ENCODE results near the gene CTSA.
"Not testable (repeated sequence)": the region's sequence is repeated elsewhere in the genome, so short reads cannot be mapped to it uniquely, and the experiment has no call there.

Gene CTSA

DNA sequence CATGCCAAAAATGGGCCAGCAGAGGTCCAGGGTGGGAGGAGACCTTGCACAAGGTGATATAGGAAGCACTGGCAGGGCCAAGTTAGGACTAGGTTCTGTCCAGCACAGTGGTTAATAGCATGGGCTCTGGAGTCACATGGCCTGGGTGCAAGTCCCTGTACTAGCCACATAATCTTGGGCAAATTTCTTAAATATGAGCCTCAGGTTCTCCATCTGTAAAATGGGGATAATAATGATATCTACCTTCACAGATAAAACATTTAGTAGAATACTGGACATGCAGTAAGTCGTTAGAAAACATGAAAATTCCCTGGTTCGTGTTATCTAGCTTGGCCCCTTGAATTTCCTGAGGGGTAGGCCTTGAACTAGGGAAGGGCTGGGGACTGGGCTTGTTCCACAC, 6.2 kb downstream of the CTSA start:
- DNase-seq, result no peak

DNA sequence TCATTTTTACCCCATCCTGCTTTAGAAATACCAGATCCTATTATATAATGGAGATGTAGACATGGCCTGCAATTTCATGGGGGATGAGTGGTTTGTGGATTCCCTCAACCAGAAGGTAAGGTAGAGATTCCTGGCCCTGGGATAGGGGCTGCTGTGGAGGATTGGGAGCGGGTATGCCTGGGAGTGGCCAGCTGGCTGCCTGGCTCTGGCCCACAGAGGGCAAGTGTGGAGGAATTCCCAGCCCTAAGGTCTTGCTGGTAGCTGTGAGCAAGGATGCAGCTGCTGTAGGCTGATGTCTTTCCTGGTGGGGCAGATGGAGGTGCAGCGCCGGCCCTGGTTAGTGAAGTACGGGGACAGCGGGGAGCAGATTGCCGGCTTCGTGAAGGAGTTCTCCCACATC, 6.6 kb downstream of the CTSA start:
- DNase-seq, result no peak

DNA sequence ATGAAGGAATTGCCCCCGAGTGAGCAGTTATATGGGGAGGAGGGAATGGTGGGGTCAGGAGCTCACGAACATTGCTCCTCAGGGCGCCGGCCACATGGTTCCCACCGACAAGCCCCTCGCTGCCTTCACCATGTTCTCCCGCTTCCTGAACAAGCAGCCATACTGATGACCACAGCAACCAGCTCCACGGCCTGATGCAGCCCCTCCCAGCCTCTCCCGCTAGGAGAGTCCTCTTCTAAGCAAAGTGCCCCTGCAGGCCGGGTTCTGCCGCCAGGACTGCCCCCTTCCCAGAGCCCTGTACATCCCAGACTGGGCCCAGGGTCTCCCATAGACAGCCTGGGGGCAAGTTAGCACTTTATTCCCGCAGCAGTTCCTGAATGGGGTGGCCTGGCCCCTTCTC, 7.2 kb downstream of the CTSA start:
- DNase-seq, result no peak

DNA sequence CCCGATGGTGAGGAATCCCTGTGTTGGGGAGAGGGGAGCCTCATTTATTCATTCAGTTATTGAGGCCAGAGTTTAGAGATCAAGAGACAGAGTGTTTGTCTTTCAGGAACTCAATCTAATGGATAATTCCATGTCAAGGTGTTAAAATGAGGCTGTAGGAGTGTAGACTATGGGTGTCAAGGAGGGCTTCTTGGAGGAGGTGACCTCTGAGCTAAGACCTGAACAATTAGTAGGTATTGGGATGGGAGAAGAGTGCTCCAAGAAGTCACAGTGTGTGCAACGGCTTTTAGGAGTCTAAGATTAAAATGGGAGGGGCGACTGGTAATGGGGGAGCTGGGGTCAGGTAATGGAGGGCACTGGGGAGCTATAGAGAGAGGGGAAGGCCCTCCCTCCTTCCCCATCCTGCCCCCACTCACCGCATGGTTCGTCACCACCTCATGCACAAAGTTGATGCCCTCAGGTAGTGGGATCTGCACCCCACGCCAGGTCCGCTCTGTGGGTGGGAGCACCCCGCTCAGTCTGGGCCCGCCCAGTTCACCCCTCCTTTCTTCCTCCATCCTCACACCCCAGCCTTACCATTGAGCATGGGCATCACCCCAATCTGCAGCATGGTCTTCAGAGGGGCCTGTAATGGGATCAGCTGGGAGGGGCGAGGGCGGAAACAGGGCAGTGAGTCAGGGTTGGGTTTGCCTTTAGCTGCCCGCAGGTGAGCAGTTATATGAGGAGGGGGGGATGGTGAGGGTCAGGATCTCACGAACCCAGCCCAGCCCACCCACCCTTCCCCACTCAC, 8.1 kb downstream of the CTSA start:
- no peak for DNase-seq

DNA sequence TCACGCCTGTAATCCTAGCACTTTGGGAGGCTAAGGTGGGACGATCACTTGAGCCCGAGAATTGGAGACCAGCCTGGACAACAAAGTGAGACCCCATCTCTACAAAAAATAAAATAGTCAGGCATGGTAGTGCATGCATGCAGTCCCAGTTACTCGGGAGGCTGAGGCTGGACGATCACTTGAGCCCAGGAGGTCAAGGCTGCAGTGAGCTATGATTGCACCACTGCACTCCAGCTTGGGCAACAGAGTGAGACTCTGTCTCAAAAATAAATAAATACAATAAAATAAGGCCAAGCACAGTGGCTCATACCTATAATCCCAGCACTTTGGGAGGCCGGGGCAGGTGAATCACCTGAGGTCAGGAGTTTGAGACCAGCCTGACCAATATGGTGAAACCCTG, 10.2 kb downstream of the CTSA start:
- not testable (repeated sequence) for DNase-seq

DNA sequence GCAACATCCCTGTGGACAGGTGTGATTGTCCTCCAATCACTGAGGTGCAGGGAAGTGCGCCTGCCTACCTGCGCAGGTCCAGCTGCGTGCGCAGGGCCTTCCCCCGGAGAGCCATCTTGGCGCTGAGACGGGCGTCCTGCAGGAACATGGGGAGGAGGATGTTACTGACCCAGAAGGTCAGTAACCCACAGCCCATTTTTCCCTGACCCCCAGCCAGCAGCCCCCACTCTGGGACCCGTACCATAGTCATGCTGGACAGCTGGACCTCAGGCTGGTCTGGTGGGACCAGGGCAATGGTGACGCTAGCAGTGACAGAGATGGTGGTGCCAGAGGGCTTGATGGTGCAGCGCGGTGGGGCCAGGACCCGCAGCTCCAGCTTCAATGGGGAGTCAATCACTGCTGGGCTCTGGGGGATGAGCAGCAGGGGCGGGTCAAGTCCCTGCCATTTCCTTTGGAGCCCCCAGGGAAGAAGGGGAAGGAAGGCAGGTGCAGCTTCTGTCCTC, 11.1 kb downstream of the CTSA start:
- DNase-seq, result no peak

DNA sequence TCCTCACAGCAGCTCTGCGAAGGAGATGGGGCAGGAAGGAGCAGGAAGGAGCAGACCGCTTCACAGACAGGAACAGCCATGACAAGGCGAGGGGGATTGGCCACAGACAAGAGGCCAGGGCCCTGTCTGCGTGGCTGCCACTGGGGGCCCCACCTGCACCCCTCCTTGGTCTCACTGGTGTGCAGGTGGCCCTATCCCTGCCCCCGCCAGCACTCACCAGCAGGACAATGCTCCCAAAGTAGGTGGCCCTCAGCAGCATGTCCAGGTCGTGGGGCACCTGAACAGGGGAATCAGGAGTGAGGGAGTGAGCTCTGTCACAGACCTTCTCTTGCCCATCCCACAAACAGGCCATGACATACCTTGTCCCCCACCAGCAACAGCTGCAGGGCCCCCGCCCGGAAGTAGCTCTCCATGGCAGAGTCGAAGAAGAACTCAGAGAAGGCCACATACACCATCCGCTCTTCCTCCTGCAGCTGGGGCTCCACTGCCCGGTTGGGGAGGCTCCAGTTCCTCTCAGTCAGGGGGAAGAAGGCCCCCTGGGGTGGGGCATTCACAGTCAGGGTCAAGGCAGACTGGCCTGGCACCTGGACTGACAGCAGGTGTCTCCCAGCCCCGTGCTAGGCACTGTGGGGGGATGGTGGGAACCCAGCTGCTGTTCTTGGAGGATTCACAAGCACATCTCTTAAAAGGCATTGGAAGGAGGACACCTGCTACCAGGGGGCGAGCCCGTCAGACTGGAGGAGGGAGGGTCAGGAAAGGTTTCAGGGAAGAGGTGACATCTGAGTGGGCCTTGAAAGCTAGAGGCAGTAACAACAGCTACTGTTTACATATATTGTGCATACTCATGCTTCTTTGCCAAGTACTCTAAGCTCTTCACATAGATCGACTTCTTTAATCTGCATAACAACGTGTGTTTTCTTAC, 13.7 kb downstream of the CTSA start:
- DNase-seq, result no peak

DNA sequence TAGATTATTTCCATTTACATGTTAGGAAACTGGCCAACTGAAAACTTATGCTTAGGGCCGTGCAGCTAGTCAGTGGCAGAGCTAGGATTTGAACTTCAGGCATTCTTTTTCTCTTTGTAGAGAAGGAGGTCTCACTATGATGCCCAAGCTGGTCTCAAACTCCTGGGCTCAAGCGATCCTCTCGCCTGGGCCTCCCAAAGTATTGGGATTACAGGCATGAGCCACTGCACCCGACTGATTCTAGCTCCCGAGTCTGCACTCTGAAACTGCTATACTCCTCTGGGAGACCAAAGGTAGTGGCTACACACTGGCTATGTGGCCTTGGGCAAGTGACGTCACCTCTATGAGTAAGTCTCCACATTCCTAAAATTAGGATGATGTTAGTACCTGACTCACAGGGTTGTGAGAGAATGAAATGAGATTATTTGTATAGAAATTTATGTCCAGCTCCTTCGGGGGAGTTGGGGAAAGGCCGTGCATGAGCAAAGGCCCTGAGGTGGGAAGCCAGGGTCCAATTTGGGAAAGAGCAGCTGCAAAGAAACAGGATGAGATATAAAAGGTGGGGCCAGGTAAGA, 14.5 kb downstream of the CTSA start:
- no peak for DNase-seq

DNA sequence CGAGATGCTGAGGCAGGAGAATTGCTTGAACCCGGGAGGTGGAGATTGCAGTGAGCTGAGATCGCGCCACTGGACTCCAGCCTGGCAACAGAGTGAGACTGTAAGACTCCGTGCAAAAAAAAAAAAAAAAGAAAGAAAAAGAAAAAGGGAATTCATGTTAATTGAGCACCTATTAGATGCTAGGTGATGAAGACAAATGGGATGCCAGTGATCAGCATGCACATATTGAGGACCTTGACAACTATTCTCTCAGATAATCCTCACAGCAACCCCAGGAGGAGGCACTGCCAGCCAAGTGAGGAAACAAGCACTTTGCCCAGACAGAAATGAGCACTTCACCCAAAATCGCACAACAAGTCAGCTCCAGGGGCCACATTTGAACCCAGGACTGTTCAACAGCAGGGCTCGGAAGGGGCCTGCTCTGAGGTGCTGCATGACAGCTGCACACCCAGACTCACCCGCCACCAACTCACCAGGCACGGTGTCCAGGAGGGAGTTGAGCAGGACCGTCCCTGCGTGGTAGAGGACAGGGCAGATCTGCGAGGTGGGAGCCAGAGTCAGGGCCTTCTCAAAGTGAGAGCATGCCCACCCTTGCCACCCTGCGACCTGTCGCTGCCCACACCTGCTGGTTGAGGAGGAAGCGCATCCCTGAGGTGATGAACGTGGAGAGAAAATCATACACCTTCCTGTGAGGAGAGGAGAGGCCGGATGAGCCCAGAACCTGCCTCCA, 16.2 kb downstream of the CTSA start:
- DNase-seq, result no peak

DNA sequence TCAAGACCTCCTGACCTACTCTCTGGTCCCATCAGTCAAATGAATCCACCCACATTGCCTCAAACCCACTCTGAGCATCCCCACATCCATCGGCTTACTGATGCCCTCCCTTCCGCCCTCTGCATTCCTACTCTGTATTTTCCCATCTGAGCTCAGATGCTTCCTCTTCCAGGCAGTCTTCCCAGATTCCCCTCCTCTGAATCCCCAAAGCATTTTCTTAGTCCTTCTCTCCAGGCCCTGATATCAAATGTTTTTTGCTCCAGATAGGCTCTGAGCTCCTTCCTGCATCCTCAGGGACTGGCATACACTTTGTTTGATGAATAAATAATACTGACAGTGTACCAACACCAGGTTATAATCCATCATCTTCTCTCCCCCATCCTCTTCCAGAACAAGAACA, 16.9 kb downstream of the CTSA start:
- DNase-seq, result no peak

DNA sequence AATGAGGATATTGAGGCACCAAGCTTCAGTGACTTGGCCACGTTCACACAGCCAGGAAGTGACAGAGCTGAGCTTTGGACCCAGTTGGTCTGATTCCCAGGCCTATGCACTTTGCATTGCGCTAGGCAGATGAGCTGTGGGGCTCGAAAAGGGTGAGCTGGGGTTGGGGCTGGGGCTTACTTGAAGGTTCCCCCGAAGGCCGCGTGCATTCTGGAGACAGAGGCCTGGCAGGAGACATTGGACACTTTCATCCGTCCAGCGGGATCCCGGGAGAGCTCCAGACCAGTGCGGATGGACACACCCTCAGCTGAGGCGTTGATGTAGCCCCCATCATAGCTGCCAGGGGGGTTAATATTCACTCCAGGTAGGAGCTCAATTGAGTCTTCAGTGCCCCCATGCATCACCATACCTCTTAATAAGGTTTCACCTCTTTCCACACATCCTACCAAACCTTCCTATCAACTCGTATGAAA, 18.2 kb downstream of the CTSA start:
- no peak for DNase-seq

DNA sequence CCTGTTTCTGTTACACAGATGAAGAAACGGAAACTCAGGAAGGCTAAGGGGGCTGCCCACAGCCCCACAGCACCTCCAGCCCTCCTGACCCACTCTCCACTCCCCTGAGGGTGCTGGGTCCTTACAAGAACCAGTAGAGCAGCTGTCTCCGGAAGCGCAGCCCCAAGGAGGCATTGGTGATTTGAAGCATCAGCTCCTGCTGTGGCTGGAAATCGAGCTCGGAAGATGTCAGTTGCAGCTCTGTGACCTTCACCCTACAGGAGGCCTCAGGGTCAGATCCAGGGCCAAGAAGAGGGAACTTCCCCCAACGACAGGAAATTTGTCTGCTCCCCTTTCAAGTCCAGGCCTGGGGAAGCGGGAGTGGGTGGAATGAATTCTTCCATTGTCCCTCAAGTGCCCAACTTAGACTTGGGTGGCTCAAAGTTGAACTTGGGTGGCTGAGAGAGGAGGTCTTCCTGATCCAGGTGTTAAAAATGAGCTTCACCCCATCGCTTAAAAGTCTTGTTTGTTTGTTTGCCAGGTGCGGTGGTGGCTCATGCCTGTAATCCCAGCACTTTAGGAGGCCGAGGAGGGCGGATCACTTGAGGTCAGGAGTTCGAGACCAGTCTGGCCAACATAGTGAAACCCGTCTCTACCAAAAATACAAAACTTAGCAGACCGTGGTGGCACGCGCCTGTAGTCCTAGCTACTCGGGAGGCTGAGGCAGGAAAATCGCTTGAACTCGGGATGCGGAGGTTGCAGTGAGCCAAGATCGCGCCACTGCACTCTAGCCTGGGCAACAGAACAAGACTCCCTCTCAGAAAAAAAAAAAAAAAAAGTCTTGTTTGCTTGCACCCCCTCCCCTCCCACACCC, 18.9 kb downstream of the CTSA start:
- DNase-seq, result no peak

DNA sequence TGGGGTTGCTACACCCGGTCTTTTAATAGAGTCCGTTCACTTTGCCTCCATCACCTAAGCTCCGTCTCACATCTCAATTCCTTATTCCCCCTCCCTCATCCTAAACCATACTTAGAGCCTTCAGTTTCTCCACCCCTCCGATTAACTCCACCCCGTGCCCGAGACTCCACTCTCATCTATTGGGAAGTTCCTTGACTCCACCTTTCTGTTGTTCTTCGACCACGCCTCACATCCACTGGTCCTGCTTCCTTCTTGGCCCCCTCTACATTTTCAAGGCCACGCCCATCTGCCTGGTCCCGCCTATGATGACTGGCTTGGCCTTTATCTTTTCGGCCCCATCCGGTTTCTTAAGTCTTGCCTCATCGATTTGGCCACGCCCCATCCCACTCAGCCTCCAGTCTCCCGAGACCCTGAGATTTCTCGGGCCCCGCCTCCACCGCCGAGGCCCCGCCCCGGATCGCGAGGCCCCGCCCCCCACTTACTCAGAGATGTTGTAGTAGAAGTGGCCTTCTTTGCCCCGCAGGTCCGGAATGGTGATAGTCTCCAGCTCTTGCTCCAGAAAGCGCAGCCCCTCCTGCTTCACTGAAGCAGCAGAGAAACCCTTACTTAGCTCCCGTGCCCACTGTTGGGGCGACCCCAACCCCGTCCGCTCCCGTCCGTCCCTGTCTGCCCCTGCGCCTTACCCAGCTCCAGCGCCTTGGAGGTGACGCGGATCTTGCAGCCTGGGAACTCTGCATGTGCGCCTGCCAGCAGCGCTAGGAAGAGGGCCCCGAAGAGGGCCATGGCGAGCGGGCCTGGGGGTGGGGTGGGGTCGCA, 19.7 kb downstream of the CTSA start:
- no peak for DNase-seq

DNA sequence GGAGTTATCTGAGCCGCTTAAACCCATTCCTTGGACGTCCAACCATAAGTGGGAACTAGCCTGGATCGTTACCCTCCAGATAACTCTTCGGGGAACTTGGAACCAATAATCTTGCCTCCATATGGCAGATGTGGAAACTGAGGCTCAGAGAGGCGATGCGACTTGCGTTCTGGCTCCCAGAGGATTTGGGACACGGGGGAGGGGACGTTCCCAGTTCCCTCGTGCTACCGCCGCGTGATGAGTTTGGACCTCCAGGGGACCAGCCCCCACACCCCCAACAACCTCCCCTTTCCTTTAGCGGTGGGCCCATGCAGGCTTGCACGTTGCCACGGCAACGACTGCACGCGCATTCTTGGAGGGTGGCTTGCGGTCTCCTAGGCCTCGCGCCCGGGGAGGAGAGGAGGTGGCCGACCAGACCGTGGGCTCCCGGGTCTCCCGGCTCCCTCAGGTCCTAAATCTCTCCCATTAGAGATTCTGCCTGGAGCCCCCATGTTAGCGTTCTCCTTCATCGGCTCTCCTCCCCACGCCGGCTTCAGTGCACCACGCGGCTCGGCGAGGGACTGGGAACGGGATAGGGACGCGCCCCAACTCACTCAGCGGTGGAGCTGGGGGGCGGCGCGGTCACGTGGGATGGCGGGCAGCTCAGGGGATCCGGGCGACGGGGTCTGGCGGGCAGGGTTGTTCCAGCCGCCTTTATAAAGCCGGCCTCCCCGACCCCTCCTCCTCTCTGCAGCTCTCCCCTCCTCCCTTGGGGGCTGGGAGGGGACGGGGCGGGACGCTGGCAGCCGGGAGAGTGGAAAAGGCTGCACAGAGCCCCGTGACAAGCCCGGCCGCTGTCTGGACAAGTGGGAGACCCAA, 20.6 kb downstream of the CTSA start, which contains the start of gene PLTP:
Gene PLTP, minus strand, starts transcription at position 670 of the 858 bp plus-strand sequence. CDS start 703 bp downstream, outside the sequence.
- DNase-seq, result no peak

DNA sequence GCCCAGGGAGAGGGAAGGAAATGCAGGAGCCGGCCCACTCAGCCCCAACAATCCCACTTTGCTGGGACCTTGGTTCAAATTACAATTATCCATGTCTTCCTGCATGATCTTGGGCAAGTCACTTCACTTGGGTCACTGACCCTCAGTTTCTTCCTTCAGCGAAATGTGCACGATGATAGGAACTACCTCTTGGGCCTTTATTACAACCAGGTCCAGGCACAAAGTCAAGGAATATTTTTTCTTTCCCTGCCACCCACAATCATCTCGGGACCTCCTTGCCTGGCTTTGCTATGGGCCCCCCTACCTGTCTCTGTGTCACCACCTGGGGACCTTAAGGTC, 21.2 kb downstream of the CTSA start:
- no peak for DNase-seq

DNA sequence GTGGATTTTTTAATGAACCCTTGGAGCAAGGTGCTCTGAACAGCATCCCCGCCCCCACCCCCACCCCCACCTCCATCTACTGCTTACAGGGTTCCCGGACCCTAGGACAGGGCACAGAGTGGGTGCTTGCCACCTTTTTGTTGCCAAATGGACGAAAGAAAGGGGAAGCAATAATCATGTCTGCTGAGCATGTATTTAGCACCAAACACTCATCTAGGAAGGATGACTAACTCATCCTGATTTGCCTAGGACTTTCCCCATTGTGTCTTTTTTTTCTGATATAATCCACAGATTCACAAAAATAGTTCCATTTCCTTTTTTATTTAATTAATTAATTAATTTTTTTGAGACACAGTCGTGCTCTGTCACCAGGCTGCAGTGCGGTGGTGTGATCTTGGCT, 22.0 kb downstream of the CTSA start:
- no peak for DNase-seq

DNA sequence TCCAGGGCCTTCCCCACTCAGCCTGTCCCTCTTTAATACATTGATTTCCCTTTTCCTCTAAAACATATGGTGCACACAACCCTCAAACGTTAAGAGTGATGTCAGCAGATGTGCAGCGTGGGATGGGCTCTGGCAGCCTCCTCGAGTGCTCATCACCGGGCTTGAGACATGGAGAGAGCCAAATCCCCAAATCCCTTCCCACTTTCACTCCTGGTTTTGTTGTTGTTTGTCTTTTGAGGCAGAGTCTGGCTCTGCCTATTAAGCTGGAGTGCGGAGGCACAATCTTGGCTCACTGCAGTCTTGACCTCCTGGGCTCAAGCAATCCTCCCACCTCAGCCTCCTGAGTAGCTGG, 26.6 kb downstream of the CTSA start:
- DNase-seq, result no peak

DNA sequence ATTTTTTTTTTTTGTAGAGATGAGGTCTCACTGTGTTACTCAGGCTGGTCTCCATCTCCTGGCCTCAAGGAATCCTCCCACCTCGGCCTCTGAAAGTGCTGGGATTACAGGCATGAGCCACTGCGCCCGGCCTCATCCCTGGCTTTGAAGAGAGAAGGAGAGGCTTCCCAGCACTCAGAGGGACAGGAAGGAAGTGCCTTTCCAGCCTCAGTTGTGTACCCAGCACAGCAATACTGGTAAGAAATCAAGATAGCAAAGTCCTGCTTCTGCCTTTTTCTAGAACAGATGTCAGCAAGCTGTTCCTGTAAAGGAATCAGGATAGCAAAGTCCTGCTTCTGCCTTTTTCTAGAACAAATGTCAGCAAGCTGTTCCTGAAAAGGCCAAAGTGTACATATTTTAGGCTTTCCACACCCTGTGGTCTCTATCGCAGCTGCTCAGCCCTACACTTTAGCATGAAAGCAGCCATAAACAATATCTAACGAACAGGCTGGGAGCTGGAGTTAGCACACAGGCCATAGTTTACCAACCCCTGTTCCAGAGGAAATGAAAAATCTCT, 27.1 kb downstream of the CTSA start:
- DNase-seq, result no peak

DNA sequence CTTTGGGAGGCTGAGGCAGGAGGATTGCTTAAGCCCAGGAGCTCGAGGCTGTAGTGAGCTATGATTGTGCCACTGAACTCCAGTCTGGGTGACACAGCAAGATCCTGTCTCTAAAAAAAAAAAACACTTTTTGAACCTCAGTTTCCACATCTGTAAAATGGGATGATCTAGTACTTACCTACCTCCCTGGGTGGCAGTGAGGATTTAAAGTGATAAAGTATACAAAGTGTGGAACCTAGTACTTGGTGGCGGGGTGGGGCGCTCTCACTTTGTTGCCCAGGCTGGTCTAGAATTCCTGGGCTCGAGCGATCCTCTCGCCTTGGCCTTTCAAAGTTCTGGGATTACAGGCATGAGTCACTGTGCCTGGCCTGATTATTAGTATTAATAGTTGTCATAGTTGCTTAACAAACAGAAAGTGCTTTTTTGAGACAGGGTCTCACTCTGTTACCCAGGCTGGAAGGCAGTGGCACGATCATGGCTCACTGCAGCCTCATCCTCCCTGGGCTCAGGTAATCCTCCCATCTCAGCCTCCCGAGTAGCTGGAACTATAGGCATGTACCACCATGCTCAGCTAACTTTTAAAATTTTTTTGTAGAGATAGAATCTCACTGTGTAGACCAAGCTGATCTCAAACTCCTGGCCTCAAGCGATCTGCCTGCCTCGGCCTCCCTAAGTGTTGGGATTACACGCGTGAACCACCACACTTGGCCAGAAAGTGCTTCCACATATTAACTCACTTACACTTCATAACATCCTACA, 27.8 kb downstream of the CTSA start:
- no peak for DNase-seq
